ENCODE data around the gene ARL6IP6.
"Not testable (repeated sequence)": the region's sequence is repeated elsewhere in the genome, so short reads cannot be mapped to it uniquely, and the experiment has no call there.

The ARL6IP6 gene

DNA sequence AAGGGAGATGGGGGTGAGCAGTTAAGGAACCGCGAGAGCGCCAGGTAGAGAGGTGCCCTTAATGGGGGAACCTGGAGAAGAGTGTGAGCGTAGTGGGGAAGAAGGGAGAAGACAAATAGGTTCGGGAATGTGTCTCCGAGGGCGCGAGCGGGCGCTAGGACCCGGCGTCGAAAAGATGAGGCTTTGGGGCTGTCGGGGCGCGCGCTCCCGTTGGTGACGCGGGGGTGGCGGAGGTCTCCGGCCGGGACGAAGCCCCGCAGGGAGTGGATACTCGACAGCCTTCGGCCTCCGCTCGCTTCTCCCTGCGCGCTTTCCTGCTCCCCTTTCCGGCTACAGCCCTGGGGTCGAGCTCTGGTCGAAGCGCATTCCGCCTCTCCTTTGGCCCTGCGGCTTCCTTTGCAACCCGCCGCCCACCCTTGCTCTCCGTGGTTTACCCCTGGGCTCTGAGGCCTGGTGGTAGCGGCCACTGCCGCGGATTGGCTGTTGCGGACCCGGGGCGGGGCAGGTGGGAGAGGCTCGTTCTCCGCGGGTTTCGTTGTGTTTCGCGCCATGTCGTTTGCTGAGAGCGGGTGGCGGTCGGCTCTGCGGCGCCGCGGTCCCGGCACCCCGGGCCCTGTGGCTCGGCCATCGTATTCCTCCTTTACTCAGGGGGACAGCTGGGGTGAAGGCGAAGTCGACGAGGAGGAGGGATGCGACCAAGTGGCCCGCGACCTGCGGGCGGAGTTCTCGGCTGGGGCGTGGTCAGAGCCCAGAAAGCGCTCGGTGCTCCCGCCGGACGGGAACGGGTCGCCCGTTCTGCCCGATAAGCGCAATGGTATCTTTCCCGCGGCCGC, at the start of gene ARL6IP6:
Gene ARL6IP6 (plus strand): TSS at position 545 of the 833 bp plus-strand sequence. CDS start 5 bp downstream, at position 550.
- DNase-seq = peak; percentile 91

DNA sequence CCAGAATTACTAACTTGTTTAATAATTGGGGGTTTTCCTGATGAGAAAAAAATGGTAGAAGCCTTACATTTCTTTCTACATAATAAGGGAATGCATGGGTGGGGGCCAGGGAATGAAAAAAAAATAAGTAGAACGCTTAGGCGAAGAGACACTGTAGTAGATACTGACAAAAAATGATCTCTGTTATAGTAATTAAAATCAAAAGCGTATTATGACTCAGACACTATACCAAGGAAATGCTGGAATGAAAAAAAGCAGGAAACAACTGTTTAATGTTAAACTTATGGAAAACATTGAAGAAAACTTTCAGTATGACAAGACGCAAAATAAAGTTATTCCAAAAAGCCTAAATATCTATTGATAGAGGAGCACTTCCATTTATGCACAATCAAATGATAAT, 44.1 kb upstream of the ARL6IP6 start:
- DNase-seq = no peak

DNA sequence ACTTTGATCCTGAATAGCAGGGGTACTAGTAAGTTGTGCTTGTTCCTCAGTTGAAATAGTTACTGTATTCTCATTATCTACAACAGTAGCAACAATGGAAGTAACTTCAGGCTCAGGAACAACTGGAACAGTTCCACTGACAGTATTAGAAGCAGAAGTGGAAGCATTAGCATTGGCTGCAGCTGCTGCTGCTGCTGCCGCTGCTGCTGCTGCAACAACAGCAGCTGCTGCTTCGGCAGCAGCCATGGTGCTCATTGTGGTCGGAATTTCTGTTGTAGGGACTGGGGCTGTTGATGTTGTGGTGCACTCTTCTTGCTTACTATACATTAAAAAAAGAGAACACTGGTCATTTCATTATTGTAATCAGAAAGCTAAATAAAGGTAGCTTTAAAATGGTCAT, 42.0 kb upstream of the ARL6IP6 start:
- no peak for DNase-seq

DNA sequence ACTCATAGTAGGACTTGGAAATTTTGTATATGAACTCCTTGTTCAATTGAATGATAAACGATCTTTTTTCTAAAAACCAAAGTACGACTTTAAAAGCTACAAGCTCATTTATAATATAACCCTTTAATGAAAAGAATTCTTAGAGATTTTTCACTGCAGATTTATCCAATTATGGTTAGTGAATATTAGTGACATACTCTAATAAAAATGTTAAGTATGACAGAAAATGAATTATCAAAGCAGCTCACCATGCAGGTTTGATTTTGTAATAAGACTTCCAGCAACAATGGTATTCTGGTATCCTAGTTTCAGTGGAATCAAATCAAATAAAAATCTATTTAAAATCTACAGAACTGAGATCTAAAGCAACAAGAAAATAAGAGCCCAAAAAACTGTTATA, 39.6 kb upstream of the ARL6IP6 start:
- no peak for DNase-seq

DNA sequence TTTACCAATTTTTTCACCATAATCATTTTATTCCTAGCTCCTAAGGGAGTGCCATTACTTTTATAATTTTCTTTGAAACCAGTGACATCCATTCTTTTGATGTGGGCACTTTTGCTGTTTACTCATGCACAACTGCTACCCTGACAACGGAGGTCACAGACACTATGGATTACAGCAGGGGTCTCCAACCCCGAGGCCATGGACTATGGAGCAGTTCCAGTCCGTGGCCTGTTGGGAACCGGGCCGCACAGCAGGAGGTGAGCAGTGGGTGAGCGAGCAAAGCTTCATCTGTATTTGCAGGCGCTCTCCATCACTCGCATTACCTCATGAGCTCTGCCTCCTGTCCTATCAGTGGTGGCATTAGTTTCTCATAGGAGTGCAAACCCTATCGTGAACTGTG, 35.8 kb upstream of the ARL6IP6 start:
- DNase-seq = no peak

DNA sequence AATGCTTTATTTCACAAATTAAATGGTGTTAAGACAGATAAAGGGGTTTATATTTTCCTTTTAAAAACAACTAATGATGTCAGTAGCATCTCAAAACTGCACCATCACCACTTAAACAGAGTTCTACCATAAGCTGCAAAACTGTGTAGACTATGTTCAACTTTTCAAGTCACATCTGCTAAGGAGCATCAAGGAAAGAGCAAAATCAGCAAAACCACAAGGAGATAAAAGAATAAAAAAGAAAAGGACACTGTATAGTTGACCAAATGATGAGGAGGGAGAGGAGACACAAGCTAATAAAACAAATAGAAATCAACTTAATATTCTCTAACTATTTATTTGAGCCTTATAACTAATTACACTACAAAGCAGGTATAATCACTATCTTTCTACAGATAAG, 35.0 kb upstream of the ARL6IP6 start:
- no peak for DNase-seq

DNA sequence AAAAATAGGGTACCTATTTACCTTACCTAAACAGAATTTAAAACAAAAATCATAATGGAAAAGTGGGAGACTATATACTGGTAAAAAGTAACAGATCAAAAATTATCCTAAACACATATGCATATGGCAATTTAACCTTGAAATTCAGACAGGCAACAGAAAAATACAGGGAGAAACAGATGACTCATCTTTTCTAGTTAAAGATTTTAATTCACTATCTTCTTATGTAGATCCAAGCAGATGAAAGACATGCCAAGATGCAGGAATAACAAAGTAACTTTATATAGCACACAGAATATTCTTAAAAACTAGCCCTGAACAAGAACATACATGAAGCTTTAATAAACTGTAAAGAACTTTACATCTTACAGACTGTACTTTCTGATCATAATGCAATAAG, 32.1 kb upstream of the ARL6IP6 start:
- DNase-seq = no peak

DNA sequence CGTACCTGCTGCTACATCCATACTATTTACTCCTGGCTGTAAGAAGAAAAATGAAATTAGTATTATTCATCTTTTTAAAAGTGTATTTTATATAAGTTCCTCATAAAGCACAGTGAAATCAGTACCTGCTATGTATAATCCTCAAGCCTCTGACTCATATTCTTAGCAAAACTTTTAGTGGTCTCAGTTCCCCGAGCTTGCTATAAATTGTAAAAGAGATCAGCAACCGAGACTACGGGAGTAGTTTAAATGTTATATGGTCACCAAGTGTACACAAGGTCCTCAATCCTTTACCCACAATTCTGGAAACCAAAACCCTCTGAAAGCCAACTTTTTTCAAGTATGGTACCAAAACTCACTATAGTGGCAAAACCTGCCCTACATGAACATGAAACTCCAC, 25.4 kb upstream of the ARL6IP6 start:
- DNase-seq = no peak

DNA sequence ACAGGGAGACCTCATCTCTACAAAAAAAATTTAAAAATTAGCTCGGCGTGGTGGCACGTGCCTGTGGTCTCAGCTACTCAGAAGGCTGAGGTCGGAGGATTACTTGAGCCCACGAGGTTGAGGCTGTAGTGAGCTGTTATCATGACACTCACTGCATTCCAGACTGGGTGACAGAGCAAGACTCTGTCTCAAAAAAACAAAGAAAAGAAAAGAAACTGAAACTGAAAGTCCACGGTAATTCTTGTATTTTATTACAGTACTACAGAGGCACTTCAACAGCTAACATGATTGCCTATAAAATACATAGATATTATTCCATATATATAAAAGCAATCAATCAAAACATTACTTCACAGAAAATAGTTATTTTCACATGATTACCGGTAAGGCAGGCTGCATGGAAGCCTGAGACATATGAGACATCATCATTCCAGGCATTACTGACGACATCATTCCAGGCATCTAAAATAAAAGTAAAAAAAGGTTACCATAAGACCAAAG, 24.2 kb upstream of the ARL6IP6 start:
- no peak for DNase-seq

DNA sequence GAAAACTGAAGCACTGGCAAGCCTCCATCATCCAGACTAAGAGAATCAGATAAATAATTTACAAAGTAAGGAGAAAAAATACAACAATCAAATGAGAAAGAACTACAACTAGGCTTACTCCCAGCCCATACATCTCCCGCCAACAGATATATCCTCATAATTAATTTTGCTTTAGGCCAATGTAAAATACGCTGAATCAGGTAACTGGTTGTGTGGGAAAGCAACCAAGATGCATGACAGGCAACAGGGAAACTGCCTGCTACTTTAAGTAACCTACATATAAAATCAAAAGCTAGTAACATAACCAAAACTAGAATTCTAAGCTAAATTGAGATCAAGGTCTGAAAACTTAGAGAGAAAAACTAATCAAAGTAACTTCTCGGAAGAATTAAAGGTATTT, 22.7 kb upstream of the ARL6IP6 start:
- DNase-seq = no peak

DNA sequence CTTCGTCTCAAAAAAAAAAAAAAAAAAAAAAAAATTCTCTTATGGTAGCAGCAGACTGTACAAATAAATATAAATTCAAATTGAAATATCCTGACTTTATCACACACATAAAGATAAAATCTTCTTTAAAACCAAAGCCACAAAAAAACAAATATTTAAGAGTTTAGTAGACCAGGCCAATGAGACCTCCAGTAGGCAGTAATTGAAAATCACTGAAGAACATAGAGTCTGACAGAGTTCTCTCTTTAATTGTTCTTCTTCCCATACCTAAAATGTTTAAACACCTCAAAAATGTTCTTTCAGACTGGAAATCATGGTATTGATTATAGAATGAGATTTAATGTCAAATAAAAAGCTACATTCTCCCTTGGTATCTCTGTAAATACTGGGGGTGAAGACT, 21.9 kb upstream of the ARL6IP6 start:
- no peak for DNase-seq

DNA sequence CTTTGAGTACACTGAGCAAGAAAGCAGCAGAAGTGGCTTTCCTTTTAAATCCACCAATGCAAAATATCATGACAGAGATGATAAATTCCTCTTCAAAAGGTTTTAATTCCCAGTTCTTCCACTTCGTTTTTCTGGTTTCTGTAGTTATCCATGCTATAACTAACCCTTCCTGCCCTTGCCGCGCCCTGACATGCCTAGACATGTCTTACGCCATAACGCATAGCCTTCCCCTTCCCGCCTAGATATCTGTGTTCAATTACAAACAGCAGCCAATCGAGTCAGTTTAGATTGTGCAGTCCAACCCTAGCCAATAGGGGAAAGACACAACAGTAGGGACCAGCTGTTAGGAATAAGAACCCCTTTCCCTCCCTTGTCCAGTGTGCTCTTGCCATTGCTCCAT, 17.2 kb upstream of the ARL6IP6 start:
- no peak for DNase-seq

DNA sequence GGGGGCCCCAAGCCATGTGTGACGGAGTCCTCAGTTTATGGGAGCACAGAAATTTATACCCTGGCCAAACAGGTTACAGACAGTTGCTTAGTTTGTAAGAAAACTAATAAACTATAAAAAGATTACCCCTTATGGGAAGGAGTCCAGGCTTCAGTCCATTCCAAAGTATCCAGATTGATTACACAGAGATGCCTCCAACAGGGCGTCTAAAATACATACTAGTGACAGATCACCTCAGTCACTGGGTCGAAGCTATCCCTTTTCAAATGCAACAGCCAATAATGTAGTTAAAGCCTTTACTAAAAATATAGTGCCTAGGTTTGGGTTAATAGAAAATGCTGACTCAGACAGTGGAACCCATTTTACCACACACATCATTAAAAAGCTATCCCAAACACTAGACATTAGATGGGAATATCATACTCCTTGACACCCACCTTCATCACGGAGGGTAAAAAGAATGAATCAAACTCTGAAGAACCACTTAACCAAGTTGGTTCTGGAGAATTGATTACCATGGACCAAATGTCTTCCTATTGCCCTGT, 11.9 kb upstream of the ARL6IP6 start:
- no peak for DNase-seq

DNA sequence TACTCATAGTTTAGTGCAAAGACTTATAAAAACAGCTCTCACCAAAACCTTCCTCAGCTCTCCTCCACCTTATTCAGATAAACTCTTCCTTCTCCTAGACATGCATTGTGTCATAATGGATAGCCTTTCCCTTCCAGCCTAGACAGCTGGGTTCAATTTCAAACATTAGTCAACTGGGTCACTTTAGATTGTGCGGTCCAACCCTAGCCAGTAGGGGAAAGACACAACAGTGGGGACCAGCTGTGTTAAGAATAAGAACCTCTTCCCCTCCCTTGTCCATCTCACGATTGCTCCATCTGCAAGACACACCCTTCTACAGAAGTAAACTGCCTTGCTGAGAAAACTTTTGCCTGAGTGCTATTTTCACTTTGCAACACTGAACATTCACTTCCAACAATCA, 9.7 kb upstream of the ARL6IP6 start:
- DNase-seq = no peak

DNA sequence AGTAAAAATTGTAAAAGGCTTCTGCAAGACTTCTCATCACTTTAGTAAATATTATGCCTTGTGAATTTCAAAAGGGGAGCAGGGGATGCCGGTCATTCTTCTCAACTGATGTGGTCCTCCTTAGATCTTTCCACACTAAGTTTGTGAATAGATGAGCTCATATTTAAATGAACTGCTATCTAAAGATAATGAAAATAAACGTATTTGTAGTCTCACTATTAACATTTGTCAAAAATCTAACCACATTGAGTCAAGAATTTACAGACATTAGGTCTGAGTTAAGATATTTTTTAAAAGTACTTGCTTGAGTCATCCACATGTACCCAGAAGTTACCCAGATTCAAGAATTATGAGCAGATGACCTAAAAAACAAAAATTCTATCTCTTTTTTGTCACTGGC, 7.7 kb upstream of the ARL6IP6 start:
- DNase-seq = no peak

DNA sequence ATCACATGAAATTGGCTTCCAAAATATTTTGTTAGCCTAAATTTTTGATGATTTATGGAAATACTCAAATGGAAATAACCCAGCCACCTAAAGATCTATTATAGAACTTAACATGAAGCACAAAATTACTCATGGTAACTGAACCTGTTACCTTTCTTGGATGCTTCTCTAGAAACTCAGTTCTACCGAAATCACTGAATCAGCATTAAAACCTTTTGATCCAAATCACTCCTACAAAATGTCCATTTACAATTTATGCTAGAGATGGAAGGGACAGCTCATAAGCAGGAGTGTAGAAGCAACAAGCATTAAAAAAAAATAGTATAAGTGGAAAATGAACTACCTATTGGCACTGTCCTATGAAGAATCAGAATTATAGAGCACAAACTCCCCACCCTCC, 3.3 kb upstream of the ARL6IP6 start:
- DNase-seq = no peak

DNA sequence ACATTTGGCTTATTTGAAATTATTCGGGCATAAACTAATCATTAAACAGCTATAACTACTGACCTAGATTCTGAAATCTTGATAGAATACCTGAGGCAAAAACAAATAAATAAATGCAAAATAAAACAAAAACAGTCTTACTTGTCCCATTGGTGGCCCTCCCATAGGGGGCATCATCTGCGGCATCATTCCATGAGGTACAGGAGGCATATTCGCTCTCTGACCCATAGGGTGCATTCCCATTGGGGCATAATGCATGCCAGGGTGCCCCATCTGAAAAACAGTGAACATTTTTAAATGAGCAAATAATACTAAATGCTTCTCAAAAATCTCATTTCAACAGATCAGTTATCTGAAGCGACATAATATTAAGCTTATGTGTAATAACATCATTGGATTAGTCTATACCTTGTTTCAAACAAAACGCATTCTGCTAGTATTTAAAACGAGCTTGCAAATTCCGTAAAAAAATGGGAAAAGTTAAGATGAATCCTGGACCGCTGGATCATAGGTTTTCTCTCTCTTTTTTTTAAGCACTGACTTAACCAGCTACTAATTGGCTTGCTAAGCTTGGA, 2.5 kb upstream of the ARL6IP6 start:
- DNase-seq = no peak

DNA sequence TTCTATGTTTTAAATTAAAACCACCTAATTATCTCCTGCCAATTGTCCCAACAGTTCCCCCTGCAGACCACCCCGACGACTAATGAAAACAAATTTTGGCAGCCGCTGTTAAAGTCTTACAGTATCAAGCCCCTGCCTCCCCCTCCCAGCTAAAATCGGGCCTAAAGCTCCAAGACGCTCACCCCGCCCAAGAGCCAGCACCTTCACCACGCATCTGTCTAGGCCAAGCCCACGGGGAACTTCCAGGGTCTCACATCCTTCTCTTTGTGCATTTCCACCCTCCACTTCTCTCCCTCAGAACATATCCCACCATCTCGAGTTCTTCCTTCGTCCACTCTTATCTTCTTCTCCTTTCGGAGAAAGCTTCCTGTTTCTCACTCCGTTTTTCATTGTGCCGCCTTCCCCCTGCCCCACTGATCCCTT, 1.6 kb upstream of the ARL6IP6 start:
- peak; percentile 59 for DNase-seq

DNA sequence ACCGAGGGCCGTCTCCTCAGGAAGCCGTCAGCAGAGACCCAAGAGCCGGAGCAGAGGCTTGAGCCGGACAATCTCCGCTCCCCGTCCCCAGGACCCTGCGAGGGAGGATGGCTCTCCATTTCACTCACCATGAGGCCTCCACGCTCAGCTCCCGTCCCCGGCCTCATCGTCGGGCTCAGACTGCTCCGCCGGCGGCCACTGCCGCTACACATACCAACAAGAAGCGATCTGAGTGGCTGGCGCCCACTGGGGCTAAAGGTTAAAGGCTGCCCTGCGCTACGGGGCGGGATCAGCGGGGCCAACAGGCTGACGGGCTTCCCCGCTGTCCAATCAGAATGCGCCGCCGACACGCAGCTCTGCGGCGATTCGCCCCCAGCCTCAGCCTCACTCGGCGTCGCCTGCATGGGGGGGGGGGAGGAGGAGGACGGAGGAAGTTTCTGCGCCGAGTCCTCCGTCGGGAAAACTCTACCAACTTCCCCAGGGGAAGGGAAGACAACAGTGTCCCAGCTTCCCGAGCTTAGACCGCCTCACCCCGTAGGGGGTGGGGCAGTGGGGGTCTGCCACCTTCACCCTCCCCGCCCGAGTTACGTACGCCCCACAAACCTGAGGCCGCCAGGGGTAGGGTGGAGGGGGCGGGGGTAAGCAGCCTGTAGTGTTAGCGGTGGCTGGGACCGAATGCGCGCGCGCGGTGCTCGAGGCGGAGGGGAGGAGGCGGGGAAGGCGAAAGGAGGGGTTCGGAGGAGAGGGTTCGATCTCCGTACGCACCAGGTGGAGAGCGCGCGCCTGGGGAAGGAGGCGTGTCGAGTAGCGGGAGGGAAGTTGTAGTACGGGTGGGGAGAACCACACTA, 968 bp upstream of the ARL6IP6 start, which contains the start of gene PRPF40A:
Gene PRPF40A (minus strand): TSS at position 234 of the 848 bp plus-strand sequence. CDS start 22 bp downstream, at position 212.
- peak; percentile 90 for DNase-seq

DNA sequence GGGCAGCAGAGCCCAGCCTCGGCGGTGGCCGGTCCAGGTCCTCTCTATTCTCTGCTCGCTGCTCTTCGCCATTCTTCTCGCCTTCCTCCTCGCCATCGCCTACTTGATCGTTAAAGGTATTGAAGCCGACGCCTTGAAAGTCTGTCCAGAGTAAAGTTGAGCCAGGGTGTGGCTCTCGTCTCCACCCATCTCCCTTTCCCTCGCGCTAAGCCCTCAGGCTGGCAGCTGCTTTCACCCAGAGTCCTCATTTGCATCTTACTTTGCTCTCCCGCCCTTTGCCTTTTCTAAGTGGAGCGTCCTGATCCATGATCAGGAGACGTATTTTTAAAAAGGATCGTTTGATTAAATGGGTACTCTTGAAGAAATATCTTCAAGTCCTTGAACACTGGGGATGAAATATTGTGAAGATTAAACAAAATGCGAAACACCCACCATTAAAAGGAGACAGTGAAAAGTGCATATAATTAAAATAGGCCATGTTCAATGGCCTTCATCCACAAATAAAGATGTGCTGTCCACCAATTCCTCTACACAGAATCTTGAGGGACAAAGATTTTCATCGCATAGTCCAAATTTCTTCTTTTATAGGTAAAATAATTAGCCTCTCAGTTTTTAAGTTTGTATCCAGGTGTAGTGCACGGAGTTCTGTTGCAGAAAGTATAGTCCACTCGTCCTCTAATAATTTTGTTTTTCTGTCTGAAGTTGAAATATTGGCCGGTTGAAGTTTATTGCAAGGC, 657 bp downstream of the ARL6IP6 start:
- DNase-seq = peak; percentile 67

DNA sequence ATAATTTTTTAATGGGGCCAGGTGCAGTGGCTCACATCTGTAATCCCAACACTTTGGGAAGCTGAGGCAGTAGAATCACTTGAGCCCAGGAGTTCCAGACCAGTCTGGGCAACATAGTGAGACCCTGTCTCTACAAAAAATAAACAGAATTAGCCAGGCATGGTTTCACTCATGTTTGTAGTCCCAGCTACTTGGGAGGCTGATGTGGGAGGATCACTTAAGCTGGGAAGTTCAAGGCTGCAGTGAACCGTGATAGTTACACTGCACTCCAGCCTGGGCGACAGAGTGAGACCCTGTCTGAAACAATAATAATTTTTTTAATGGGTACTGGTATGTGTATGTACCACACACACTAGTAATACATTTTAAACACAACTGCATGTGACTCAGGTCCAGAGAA, 2.4 kb downstream of the ARL6IP6 start:
- DNase-seq = no peak

DNA sequence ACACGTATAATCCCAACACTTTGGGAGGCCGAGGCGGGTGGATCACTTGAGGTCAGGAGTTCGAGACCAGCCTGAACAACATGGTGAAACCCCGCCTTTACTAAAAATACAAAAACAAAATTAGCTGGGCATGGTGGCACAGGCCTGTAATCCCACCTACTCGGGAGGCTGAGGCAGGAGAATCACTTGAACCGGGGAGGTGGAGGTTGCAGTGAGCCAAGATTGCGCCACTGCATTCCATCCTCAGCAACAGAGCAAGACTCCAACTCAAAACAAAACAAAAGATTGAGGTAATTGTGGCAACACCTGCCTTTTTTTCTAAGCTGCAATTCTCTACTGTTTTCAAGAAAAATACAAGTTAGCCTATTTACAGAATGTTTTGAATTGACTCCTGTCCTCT, 4.2 kb downstream of the ARL6IP6 start:
- not testable (repeated sequence) for DNase-seq

Measured in DMS79 treated with DMSO at 0.1 percent for 48 hours (cell line).